IPS DF 6.9 (cell line): ENCODE results near the gene PSMA5.

Experiments used
- DNase-seq: peaks from one replicate; pipeline ENCODE4 v3.0.0-alpha.2; 2013; ENCODE audit warnings: low read depth, low spot score
- H3K27ac ChIP-seq: one replicate; pipeline ENCODE4 v1.5.1; 2013; ENCODE audit warnings: low read length, control low read depth
- H3K27me3 ChIP-seq: 2 replicates; pipeline ENCODE4 v1.6.1; 2013; ENCODE audit warnings: mild to moderate bottlenecking, low read length; ENCODE audit not compliant: control insufficient read depth, insufficient read depth
- H3K36me3 ChIP-seq: 2 replicates; pipeline ENCODE4 v1.6.1; 2013; ENCODE audit warnings: low read length; ENCODE audit not compliant: control insufficient read depth, insufficient read depth
- H3K4me1 ChIP-seq: 2 replicates; pipeline ENCODE4 v1.6.1; 2013; ENCODE audit warnings: low read length; ENCODE audit not compliant: control insufficient read depth, insufficient read depth
- H3K4me3 ChIP-seq: 2 replicates; pipeline ENCODE4 v1.5.1; 2013; ENCODE audit warnings: mild to moderate bottlenecking, low read length
- H3K9me3 ChIP-seq: 2 replicates; pipeline ENCODE4 v1.6.1; 2013; ENCODE audit warnings: low read length, inconsistent platforms; ENCODE audit not compliant: control insufficient read depth, insufficient read depth
- WGBS: extraction: QIAGEN DNeasy Blood & Tissue Kit; methylation state at CpG from one replicate; pipeline ENCODE4 v1.1.7; 2013; ENCODE audit warnings: mixed read lengths, missing lambda C conversion rate; ENCODE audit not compliant: insufficient read length, insufficient coverage; 5-methylcytosine and 5-hydroxymethylcytosine counted together

The PSMA5 gene

DNA sequence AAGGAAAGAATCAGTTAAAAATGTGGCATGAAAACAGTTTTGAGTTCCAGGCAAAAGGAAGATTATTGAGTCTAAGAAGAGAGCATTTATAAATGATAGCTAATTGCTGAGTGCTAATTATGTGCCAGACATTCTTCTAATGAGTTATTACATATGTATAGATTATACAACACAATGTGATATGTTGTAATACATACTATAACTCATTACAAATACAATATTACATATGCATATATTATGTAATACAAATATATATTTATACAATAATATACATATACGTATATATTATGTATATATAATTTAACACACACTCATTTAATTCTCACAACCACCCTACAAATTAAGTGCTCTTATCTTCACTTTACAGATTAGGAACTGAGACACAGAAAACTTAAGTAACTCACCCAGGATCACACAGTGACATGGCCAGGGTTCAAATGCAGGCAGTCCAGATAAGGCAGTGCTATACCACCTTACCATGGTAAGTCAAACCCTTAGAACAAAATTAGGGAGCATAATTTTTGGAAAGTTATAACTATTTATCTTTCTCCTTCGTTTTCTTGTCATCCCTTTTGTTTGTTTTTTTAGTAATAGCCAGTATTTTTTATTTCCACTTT lies 32.5 kb downstream of the PSMA5 start:
- 100% methylated on average over 1 of the region's 2 CpGs for WGBS
- 0 out of 2 replicates have a peak, but pooled peaks cover 1% of the 10 kb centered on the region for H3K4me1 ChIP-seq
- H3K9me3 ChIP-seq = no peaks in the 10 kb centered on the region
- H3K27ac ChIP-seq = no peak overlapping the region
- DNase-seq = no peak
- no peak overlapping the region for H3K4me3 ChIP-seq
- no peaks in the 10 kb centered on the region for H3K27me3 ChIP-seq
- H3K36me3 ChIP-seq = no peaks in the 10 kb centered on the region

DNA sequence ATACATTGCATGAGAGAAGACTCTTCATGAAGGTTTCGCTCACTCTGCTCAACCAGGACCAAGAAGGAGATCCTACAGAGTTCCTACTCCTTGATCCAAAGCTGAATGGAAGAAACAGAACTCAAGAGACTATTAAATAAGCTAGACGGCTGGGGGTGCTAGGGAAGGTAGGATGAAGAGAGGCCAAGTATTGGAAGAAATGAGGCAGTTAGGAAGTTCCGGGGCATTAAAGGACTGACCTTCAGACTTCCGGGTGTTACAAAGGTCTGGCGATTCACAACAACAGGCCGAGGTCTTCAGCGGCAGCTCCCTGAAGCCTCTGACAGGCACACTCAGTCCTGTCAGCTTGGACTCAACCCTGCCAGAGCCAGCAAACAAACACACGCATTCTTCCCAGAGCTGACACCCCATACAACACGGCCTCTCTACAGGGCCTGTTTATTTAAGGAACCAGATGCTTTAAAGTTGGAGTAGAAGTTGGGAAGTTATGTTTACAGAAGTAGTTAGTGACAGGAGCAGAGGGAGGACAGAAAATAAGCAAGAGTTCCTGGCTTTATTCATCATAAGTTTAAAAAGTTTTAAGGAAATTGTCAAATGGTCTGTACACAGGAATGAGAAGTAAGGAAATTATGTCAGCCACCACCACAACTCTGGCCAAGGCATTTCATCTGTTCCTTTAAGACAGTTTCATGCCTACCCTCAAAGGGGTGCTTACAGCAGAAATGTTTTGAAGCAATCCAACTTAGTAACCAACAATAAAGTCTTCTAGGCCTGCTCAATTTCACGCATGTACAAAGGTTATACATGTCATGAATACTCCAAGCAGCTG lies 33.2 kb downstream of the PSMA5 start:
- no CpG with 5 or more reads among the region's 10 CpGs for WGBS

DNA sequence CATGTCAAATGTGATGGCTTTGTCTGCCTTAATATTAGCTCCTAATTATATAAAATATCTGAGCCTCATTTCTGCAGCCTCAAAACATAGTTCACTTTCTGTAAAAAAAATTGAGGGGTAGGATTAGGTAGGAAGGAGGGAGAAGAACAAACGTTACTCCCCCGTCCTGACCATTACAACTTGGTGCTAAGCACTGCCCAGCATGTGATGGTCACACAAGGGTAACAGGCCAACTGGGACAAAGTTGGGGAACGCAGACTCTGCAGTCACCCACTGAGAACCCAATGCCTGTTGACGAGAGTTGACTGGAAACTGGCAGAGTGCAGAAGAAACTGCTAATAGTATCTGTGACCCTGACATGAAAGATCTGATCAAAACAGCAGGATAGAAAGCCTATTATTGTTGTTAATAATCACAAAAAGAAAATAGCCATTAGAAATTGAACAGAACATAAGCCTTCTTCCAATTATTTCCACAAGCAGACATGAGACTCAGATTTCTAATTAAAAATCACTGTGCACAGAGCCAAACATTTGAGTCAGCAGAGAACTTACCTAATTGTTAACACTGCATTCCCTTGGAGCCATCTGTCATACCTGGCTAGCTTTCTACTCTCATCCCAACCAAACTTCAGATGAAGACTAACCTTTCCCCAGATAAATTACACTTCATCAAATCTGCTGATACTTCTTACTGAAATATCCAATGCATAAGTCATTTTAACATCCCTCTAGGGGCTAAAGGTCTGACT lies 34.0 kb downstream of the PSMA5 start:
- no CpG with 5 or more reads among the region's 4 CpGs for WGBS
- no peaks in the 10 kb centered on the region for H3K4me1 ChIP-seq

More for the DNA sequence above, 33.2 kb downstream of the PSMA5 start:
- no peaks in the 10 kb centered on the region for H3K4me1 ChIP-seq
- no peaks in the 10 kb centered on the region for H3K36me3 ChIP-seq
- H3K9me3 ChIP-seq = no peaks in the 10 kb centered on the region
- no peaks in the 10 kb centered on the region for H3K27me3 ChIP-seq
- H3K27ac ChIP-seq = no peak overlapping the region
- no peak for DNase-seq
- H3K4me3 ChIP-seq = no peak overlapping the region

DNA sequence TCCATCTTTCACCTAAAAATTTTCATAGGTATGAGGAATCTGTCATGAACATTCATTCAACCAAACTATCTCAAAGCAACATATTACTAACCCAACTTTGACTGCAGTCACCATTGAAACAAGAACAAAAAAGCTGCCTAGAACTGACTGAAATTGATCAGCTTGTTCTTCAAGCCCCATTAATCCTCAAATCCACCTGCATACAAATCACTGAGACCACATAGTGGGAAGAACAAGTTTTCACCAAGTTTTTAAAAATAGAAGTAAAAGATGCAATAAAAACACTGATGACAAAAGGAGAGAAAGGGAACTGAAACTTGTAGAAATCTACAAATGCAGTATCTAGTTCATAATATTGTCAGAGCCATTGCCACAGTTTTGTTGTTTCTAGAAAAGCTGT lies 34.6 kb downstream of the PSMA5 start:
- Histone ChIP-seq H3K27me3 (no peaks in the 10 kb centered on the region), H3K4me3 (no peak overlapping the region), H3K36me3 (no peaks in the 10 kb centered on the region), H3K4me1 (no peaks in the 10 kb centered on the region), H3K27ac (no peak overlapping the region), H3K9me3 (no peaks in the 10 kb centered on the region)
- DNase-seq = no peak

More for the DNA sequence above, 34.0 kb downstream of the PSMA5 start:
- no peaks in the 10 kb centered on the region for H3K9me3 ChIP-seq
- H3K27me3 ChIP-seq = no peaks in the 10 kb centered on the region
- no peaks in the 10 kb centered on the region for H3K36me3 ChIP-seq
- no peak for DNase-seq
- no peak overlapping the region for H3K4me3 ChIP-seq
- H3K27ac ChIP-seq = no peak overlapping the region

DNA sequence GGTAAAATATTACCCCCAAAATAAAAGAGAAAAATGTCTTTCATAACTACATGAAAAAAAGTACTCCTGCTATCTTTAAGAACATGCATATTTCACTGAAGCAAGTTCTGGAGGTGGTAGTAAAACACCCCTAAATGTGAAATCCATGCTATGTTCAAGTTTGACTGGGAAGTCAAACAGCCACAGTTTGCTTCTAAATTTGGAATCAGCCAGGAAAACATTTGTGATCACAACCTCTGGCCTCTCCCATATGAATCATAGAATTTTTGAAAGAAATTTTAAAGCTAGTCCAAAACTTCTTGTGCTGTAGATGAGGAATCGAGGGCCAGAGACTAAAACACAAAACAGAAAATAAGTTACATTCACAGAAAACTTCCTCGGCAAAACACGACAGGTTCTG lies 35.1 kb downstream of the PSMA5 start:
- H3K9me3 ChIP-seq = no peaks in the 10 kb centered on the region
- no CpG with 5 or more reads among the region's 3 CpGs for WGBS
- no peak overlapping the region for H3K27ac ChIP-seq
- H3K27me3 ChIP-seq = no peaks in the 10 kb centered on the region
- H3K4me1 ChIP-seq = no peaks in the 10 kb centered on the region
- no peaks in the 10 kb centered on the region for H3K36me3 ChIP-seq
- no peak overlapping the region for H3K4me3 ChIP-seq
- no peak for DNase-seq

DNA sequence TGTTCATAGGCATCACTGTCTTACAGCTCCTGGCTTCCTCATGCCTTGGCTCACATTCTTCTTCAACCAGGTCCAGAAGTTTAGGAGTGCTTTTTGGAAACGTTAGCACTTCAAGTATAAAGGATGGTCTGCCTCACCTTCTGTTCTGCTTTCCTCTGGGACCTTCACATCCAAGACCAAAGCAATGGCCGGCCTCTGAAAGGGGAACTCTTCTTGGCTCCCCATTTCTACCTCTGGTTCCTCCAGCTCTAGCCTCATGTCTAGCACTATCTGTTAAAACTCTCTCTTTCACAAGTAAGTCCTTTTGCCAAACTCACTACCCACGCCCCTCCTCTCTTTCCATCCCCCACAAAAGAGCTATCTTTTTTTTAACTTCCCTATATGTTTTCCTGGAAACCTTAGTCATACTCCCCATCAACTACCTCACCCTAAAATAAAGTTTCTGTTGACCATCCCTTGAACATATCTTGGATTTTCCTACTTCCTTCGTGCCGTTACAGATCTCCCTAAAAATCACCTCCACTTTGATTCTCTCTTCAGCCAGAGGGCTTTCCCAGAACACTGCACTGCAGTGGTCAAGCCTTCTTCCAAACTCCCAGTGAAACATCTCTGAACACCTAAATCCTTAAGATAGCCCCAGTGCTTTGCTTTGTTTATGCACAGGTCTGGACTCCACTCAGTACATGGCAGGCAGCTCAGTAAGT lies 36.5 kb downstream of the PSMA5 start:
- no peak for DNase-seq
- WGBS = 100% methylated on average over 1 of the region's 5 CpGs
- H3K36me3 ChIP-seq = no peaks in the 10 kb centered on the region
- H3K4me1 ChIP-seq = no peaks in the 10 kb centered on the region
- no peak overlapping the region for H3K27ac ChIP-seq
- no peak overlapping the region for H3K4me3 ChIP-seq
- H3K27me3 ChIP-seq = no peaks in the 10 kb centered on the region
- no peaks in the 10 kb centered on the region for H3K9me3 ChIP-seq

DNA sequence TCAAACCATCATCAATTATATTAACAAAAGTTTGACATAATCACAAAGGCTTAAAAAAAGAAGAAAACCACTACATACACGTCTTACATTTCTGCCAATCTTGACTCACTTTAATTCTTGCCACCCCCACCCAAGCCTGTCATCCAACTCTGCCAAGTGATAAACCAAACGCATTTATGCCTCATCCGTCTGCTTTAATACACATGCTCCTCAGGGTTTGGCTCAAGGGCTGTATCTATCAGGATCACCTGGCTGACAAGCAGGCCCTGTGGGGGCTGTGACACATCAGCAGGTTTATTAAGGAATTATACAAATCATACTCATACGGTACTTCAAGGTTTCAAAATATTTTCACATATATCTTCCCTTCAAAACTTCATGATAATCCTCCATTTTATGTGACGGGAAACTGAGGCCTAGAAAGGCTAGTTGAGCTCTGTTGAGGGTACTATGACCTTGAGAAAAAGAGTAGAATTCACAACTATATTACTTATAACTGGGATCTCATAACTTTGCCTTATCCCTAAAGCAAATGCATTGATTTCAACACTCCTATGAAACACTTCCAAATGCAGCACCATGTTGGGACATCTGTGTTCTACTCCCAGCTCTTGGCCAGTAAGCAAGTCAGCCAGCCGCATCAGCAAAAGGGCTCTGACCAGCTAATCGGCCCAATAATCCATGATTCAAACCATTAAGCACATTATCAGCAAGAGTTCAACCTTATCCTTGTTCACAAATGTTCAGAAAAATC lies 37.2 kb downstream of the PSMA5 start:
- WGBS = no CpG with 5 or more reads among the region's 7 CpGs
- no peak overlapping the region for H3K4me3 ChIP-seq
- H3K9me3 ChIP-seq = no peaks in the 10 kb centered on the region
- no peaks in the 10 kb centered on the region for H3K27me3 ChIP-seq
- H3K27ac ChIP-seq = no peak overlapping the region
- no peaks in the 10 kb centered on the region for H3K36me3 ChIP-seq
- DNase-seq = no peak
- H3K4me1 ChIP-seq = peaks cover 1% of the 10 kb centered on the region; the same call in 1 of the 2 replicates

DNA sequence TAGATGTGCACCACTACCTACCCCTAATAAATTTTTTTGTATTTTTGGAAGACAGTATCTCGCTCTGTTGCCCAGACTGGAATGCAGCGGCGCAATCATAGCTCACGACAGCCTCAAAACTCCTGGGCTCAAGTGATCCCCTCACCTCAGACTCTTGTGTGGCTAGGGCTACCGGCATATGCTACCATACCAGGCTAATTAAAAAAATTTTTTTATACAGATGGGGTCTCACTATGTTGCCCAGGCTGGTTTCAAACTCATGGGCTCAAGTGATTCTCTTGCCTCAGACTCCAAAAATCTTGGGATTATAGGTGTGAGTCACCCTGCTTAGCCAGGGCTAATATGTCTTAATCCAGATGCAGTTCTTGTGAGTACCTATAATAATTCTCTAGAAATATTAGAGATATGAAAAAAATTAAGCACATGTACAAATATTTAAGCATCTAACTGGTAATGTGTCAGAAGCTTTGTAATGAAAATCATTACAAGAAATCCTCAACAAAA lies 38.0 kb downstream of the PSMA5 start:
- Histone ChIP-seq H3K27ac (no peak overlapping the region), H3K36me3 (no peaks in the 10 kb centered on the region), H3K4me3 (no peak overlapping the region), H3K4me1 (peaks cover 1% of the 10 kb centered on the region; the same call in 1 of the 2 replicates), H3K9me3 (no peaks in the 10 kb centered on the region), H3K27me3 (no peaks in the 10 kb centered on the region)
- no peak for DNase-seq
- no CpG with 5 or more reads among the region's 5 CpGs for WGBS

DNA sequence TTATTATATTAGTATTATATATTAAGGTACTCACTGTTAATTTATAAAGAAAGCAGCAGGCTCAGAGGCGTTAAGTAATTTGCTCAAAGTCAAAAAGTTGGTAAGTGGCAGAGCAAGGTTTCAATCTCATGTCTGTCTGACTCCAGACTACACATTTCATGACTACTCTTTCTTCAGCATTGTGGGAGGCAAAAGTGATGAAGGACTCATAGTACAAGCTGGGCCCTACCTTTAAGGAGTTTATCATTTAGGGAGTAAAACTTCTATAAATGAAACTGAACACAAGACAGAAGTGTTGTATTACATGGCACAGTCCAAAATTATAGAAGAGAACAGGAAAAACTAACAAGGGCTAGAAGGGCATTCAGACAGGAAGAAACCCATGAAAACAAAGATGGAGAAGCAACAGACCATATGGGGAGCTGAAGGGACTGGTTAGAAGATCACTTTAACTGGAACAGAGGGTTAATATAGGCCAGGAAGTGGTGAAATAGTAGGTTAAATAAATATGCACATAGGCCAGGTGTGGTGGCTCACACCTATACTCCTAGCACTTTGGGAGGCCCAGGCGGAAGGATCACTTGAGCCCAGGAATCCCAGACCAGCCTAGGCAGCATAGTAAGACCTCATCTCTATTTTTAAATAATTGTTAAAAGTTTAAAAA lies 40.1 kb downstream of the PSMA5 start:
- Histone ChIP-seq H3K27me3 (no peaks in the 10 kb centered on the region), H3K27ac (no peak overlapping the region), H3K36me3 (no peaks in the 10 kb centered on the region), H3K4me3 (no peak overlapping the region), H3K9me3 (no peaks in the 10 kb centered on the region), H3K4me1 (peaks cover 1% of the 10 kb centered on the region; the same call in 1 of the 2 replicates)
- DNase-seq = no peak
- WGBS = no CpG with 5 or more reads among the region's 2 CpGs
